OCI-LY7 (cell line): ENCODE measurements around the gene MSH2. TPM values are rescaled to one million over a fixed set of nuclear protein-coding genes. Genes with fewer than 3 reads are reported as not detected.

ENCODE experiments used
- BruUV-seq: library from RNA; stranded (reverse); fragments of 400-500 nt; replicated peaks from 2 replicates; lab custom pipeline; 2021; lab: Mats Ljungman, UMichigan
- CTCF ChIA-PET: fragments of 300-600 bp; sonication (Branson Sonifier 250); formaldehyde crosslinking; loops from one replicate; lab custom pipeline; 2022; ENCODE audit warnings: antibody characterized with exemption; ENCODE audit not compliant: unreplicated experiment; lab: Charles Lee
- POLR2A ChIA-PET: fragments of 300-600 bp; sonication (Branson Sonifier 250); formaldehyde crosslinking; loops from one replicate; lab custom pipeline; 2022; ENCODE audit warnings: antibody characterized with exemption; lab: Charles Lee
- DNase-seq: peaks from one replicate; pipeline ENCODE4 v3.0.0-alpha.2; 2015; ENCODE audit warnings: low spot score
- H2AFZ ChIP-seq: fragments of 200-600 bp; sonication (generic), shearing (Covaris generic); 2 replicates; pipeline ENCODE4 v1.6.1; 2014; ENCODE audit warnings: mild to moderate bottlenecking, antibody characterized with exemption, low read length, moderate library complexity
- H3K27ac ChIP-seq: fragments of 200-600 bp; sonication (generic); 2 replicates; pipeline ENCODE4 v1.5.1; 2014; ENCODE audit warnings: mixed run types, low read depth, mild to moderate bottlenecking, moderate library complexity, low read length, inconsistent platforms; ENCODE audit not compliant: poor library complexity, severe bottlenecking
- H3K36me3 ChIP-seq: fragments of 200-600 bp; sonication (generic); 2 replicates; pipeline ENCODE4 v1.6.1; 2014; ENCODE audit warnings: mild to moderate bottlenecking, antibody characterized with exemption, low read length, moderate library complexity, mixed read lengths; ENCODE audit not compliant: insufficient read depth
- H3K4me1 ChIP-seq: fragments of 200-600 bp; sonication (generic); 2 replicates; pipeline ENCODE4 v1.5.1; 2014; ENCODE audit warnings: mild to moderate bottlenecking, low read length; ENCODE audit not compliant: insufficient read depth, poor library complexity, severe bottlenecking
- H3K4me2 ChIP-seq: fragments of 200-600 bp; sonication (generic); 2 replicates; pipeline ENCODE4 v1.6.1; 2014; ENCODE audit warnings: mild to moderate bottlenecking, low read length
- H3K4me3 ChIP-seq: fragments of 200-600 bp; sonication (generic); 2 replicates; pipeline ENCODE4 v1.5.1; 2014; ENCODE audit warnings: mild to moderate bottlenecking, low read depth, low read length; ENCODE audit not compliant: poor library complexity, severe bottlenecking
- H3K79me2 ChIP-seq: fragments of 200-600 bp; sonication (generic); 2 replicates; pipeline ENCODE4 v1.6.1; 2016; ENCODE audit warnings: low read depth, mild to moderate bottlenecking, low read length, moderate library complexity, mixed read lengths; ENCODE audit not compliant: insufficient read depth
- H3K9me2 ChIP-seq: fragments of 200-600 bp; sonication (generic); 2 replicates; pipeline ENCODE4 v1.6.1; 2016; ENCODE audit warnings: mild to moderate bottlenecking, low read length, mixed read lengths; ENCODE audit not compliant: insufficient read depth
- H3K9me3 ChIP-seq: fragments of 200-600 bp; sonication (generic); 2 replicates; pipeline ENCODE4 v1.6.1; 2014; ENCODE audit warnings: mild to moderate bottlenecking, mixed run types, low read length, mixed read lengths
- H4K20me1 ChIP-seq: fragments of 200-600 bp; sonication (generic); 2 replicates; pipeline ENCODE4 v1.6.1; 2014; ENCODE audit warnings: mild to moderate bottlenecking, antibody characterized with exemption, low read length, moderate library complexity, mixed read lengths; ENCODE audit not compliant: insufficient read depth
- EZH2phosphoT487 ChIP-seq: fragments of 200-600 bp; sonication (generic); IDR thresholded peaks from 2 replicates; pipeline ENCODE4 v1.6.1; 2018; ENCODE audit warnings: low read depth, borderline replicate concordance, mild to moderate bottlenecking, mixed run types, antibody characterized with exemption, low read length, moderate library complexity, mixed read lengths
- intact Hi-C: fragments of 100-400 bp; cut with micrococcal nuclease; formaldehyde crosslinking; loops from one replicate; pipeline ENCODE4 v1.10.0; 2022; ENCODE audit not compliant: unreplicated experiment
- total RNA-seq, 2 experiments: library from RNA; depleted of rRNA in 1 of 2; stranded (reverse); fragments of >200 nt in 1 of 2; shearing (Covaris generic) in 1 of 2; gene quantifications; 2 replicates each; pipeline ENCODE4 v1.2.3, GENCODE V29; 2014 to 2022
- TF ChIP-seq, protein P1 (sequence below): fragments of 200-600 bp; sonication (generic); conservative IDR thresholded peaks from 2 replicates; pipeline ENCODE4 v1.5.1; 2014; ENCODE audit warnings: mild to moderate bottlenecking, antibody characterized with exemption, low read length, moderate library complexity, mixed read lengths

MSH2 gene
- total RNA-seq, 2 experiments from 2014 or later, result 96.8 to 97.8 TPM

DNA sequence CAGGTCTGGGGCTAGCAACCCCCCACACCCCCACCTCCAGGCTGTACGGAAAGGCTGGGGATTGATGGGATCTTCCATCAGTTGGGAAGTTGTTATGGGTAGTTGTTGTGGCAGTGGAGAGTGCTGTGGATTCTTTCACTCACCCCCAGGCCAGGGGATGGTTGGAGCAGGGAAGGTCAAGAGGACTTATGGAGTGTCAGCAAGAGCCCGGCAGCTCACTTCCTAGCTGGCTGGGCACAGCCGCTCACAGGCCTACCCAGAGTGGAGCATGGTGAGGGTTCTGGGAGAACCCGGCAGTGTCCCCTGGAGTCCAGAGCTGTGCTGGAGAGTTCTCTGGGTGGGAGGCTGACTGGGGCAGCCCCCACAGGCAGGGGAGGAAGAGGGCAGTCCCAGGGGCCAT is 122.2 kb downstream of the MSH2 start:
- H3K9me3 ChIP-seq, result 0 out of 2 replicates have a peak, but pooled peaks cover 5% of the 10 kb centered on the region
- BruUV-seq, result no TSS peak
- TF ChIP-seq, protein P1, sequence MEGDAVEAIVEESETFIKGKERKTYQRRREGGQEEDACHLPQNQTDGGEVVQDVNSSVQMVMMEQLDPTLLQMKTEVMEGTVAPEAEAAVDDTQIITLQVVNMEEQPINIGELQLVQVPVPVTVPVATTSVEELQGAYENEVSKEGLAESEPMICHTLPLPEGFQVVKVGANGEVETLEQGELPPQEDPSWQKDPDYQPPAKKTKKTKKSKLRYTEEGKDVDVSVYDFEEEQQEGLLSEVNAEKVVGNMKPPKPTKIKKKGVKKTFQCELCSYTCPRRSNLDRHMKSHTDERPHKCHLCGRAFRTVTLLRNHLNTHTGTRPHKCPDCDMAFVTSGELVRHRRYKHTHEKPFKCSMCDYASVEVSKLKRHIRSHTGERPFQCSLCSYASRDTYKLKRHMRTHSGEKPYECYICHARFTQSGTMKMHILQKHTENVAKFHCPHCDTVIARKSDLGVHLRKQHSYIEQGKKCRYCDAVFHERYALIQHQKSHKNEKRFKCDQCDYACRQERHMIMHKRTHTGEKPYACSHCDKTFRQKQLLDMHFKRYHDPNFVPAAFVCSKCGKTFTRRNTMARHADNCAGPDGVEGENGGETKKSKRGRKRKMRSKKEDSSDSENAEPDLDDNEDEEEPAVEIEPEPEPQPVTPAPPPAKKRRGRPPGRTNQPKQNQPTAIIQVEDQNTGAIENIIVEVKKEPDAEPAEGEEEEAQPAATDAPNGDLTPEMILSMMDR, result no peak

DNA sequence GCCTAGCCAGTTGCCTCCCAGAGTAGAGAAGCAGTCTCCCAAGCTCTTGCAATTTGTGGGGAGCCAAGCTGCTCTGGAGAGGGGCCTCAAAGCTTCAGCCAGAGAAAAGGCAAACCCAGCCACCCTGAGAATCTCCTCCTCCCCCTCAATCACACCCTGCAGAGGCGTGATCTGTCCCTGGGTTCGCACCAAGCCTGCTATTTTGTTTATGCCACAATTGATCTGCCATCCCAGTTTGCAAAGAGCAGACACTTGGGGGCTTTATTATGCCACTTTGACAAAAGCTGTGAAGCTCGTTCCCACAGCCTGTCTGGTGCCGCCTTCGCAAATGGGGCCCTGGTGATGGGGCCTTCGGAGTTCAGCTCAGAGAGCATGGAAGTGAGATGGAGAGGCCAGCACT is 125.5 kb downstream of the MSH2 start:
- POLR2A ChIA-PET, result no interaction called here
- CTCF ChIA-PET, result no interaction called here

More for the DNA sequence above, 122.2 kb downstream of the MSH2 start:
- Histone ChIP-seq H2AFZ (no peak overlapping the region), H3K4me2 (no peak overlapping the region), H3K9me2 (no peaks in the 10 kb centered on the region), H3K4me1 (peaks cover 33% of the 10 kb centered on the region), H3K27ac (no peak overlapping the region), H3K79me2 (peaks cover 41% of the 10 kb centered on the region), H3K36me3 (peaks cover 13% of the 10 kb centered on the region), H4K20me1 (no peaks in the 10 kb centered on the region), H3K4me3 (no peak overlapping the region)
- ChIA-PET CTCF (no interaction called here), POLR2A (no interaction called here)
- DNase-seq, result no peak
- intact Hi-C loops, result no loop called here

DNA sequence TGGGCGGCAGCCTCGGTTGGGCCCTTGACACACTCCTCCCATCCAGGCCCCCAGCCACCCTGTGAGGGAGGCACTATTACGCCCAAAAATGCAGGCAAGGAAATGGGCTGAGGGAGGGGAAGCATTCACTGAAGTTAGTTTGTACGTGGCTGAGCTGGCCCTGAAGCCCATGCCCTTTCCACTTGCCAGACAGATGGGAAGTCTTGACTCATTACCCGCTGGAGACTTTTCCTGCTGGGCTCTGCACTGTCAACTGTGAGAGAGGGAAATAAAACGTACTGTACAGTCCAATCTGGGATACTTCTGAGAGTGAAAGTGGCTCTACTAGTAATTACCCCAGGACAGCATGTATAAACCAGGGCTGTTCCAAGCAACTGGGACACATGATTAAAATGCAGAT is 125.9 kb downstream of the MSH2 start:
- no peaks in the 10 kb centered on the region for H3K9me2 ChIP-seq
- peaks cover 12% of the 10 kb centered on the region for H3K36me3 ChIP-seq
- H3K4me3 ChIP-seq, result no peak overlapping the region
- intact Hi-C loops, result no loop called here
- H3K27ac ChIP-seq, result no peak overlapping the region
- H4K20me1 ChIP-seq, result no peaks in the 10 kb centered on the region
- no TSS peak for BruUV-seq
- H3K79me2 ChIP-seq, result peaks cover 13% of the 10 kb centered on the region; the same call in 1 of the 2 replicates
- DNase-seq, result no peak
- 0 out of 2 replicates have a peak, but pooled peaks cover 4% of the 10 kb centered on the region for H3K9me3 ChIP-seq
- no peak for TF ChIP-seq EZH2phosphoT487
- TF ChIP-seq, protein P1, result no peak
- H3K4me1 ChIP-seq, result peaks cover 7% of the 10 kb centered on the region
- H2AFZ ChIP-seq, result no peak overlapping the region
- no peak overlapping the region for H3K4me2 ChIP-seq
- POLR2A ChIA-PET, result no interaction called here
- CTCF ChIA-PET, result interaction anchor here (0.6 kb wide), 1 partner anchor 14 kb away, joined by 3 read pairs; no protein-coding TSS in a partner anchor

More for the DNA sequence above, 125.5 kb downstream of the MSH2 start:
- no peak overlapping the region for H3K4me3 ChIP-seq
- H3K4me2 ChIP-seq, result no peak overlapping the region
- BruUV-seq, result no TSS peak
- H3K79me2 ChIP-seq, result peaks cover 17% of the 10 kb centered on the region; the same call in 1 of the 2 replicates
- 0 out of 2 replicates have a peak, but pooled peaks cover 5% of the 10 kb centered on the region for H3K9me3 ChIP-seq
- peaks cover 16% of the 10 kb centered on the region for H3K36me3 ChIP-seq
- intact Hi-C loops, result no loop called here
- DNase-seq, result no peak
- TF ChIP-seq, protein P1, result no peak
- TF ChIP-seq EZH2phosphoT487, result no peak
- peaks cover 11% of the 10 kb centered on the region for H3K4me1 ChIP-seq
- no peak overlapping the region for H3K27ac ChIP-seq
- H3K9me2 ChIP-seq, result no peaks in the 10 kb centered on the region
- H2AFZ ChIP-seq, result no peak overlapping the region
- no peaks in the 10 kb centered on the region for H4K20me1 ChIP-seq
